HG03060 (cell line): Measurements from ENCODE around the gene PPP1R13B.

Experiments
- ATAC-seq: cut with Tn5 transposase; IDR thresholded peaks from one replicate; pipeline ENCODE4 v1.9.1; 2021; ENCODE audit warnings: low read depth, moderate number of reproducible peaks; ENCODE audit not compliant: unreplicated experiment

PPP1R13B gene

GRCh38 chr14:103688906-103689902 lies 158.2 kb downstream of the PPP1R13B start:
- no peak for ATAC-seq

DNA sequence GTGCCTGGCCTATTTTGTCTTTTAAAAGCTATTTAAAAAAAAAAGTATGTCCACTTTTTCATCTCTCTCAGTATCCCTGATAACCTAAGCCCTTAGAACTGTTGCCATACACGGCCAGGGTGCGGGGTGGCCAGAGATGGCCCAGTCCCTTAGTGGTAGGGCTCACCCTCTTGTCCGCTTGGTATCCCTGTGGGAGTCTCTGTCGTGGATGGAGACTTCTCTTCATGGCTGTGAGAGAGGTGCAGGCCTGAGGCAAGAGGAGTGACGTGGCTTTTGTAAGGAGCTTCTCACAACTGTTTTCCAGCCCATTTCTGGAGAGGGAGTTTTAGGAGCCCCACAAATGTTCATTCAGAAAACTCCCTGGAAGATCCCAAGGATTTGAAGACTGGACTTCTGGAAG lies 158.9 kb downstream of the PPP1R13B start:
- ATAC-seq: no peak

DNA sequence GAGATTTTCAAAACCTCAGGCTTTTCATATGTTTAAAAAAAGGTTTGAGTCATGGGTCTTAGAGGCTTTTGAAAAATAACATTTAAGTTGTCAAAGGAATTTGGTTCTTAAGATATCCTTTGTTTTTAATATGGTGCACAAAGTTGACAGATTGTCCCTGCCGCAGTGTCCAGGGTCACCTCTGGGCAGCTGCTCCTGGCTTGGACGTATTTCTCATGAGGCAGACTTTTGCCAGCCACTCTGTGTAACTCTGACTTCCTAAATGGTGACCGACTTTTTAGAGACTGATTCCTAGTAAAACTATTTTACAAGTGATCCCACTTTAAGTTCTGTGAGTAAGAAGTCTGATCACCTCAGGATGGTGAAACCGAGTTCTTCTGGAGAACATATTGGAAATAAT lies 159.7 kb downstream of the PPP1R13B start:
- no peak for ATAC-seq

DNA sequence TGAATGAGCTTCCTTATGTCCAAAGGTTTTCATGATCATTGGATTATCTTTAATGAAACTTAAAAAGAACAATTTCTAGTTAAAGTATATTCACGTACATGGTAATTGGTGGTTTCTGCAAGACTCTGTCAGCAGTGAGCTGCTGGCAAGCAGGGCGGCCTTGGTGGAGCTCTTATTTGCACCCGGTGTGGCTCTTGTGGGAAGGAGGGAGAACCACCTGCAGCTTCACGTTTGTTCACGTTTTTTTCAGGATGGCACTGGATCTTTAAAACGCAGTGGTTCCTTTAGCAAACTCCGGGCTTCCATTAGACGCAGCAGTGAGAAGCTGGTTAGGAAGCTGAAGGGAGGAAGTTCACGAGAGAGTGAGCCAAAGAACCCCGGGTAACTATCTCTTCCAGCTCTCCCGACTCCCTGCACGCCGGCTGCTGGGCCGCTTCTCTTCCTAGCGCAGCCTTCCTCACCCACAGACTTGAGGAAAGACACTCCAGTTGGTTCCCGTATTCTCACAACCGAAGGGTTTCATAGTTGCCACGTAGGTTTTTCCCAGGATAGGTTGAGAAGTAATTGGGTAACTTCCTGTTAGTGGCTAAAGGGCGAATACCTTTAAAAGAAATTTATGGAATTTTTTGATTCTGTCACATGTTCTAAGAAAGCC lies 160.4 kb downstream of the PPP1R13B start:
- ATAC-seq: no peak

DNA sequence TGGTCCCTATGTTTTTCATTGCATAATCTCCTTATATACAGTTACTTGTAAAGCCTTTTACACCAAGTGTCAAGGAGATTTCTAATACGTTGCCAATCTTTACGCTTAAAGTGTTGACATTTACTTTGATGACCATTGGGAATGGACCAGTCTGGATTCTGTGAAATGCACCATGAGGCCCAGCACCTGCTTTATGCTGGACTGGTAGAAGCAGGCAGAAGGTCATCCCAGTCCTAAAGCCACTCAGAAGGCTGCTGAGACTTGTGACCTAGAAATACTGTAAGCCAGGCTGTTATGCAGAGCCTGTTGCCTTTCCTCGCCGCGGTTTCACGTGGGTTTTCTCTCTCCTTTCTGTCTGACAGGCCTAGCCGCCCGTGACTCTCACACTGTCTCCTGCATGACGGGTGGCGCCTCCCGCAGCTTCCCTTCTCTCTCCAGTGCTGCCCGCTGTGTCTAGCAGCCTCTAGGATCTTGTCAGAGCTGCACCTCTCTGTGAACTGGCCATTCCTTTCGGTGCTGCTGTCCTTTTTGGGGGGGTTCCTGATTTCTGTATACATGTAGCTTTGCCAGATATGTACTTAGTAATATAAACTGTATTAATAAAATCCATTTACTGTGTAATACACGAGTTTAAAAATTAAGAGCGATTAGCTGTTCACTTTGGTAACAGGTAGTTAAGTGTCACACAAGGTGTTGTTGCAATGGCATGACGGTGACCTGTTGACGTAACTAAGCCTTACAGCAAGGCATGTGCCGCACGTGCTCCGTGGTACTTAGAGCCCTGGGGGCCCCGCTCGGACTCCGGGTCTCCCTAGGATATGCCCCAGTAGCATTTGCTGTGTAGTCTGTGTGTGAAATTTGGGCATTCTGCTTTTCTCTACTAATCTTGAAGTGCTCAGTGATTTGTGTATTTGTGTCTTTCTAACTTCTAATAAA lies 161.8 kb downstream of the PPP1R13B start:
- ATAC-seq: no peak

GRCh38 chr14:103684871-103685270 lies 162.5 kb downstream of the PPP1R13B start:
- no peak for ATAC-seq

GRCh38 chr14:103684471-103684870 lies 162.9 kb downstream of the PPP1R13B start:
- no peak for ATAC-seq
